ENCODE results near the gene ZBTB7C.

DNA sequence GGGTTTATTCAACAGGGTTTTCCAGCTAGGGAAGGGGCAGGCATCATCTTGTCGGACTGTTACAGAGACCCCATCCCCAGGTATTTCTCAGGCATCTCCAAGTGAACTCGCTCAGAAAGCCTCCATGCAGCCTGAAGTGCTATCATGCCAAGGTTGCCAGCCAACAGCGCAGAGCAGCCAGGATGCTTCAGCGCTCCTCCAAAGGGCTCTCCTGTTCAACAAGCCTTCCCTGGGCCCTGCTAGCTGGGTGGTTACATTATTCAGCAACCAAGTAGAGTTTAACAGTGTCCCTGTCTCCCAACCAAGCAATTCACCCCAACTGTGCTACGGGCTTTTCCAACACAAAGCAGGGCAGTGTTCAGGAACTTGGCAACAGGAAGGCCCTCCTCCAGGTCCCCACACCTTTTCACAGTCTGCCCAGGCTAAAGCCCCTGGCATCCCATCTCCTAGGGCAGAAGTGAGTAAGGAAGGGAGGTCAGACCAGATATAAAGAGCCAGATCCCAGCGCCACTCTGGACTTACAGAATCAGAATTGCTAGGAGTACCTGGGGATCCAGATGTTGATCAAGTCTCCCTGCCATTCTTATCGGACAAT is 52.9 kb downstream of the ZBTB7C start:
- TF ChIP-seq, protein P1, sequence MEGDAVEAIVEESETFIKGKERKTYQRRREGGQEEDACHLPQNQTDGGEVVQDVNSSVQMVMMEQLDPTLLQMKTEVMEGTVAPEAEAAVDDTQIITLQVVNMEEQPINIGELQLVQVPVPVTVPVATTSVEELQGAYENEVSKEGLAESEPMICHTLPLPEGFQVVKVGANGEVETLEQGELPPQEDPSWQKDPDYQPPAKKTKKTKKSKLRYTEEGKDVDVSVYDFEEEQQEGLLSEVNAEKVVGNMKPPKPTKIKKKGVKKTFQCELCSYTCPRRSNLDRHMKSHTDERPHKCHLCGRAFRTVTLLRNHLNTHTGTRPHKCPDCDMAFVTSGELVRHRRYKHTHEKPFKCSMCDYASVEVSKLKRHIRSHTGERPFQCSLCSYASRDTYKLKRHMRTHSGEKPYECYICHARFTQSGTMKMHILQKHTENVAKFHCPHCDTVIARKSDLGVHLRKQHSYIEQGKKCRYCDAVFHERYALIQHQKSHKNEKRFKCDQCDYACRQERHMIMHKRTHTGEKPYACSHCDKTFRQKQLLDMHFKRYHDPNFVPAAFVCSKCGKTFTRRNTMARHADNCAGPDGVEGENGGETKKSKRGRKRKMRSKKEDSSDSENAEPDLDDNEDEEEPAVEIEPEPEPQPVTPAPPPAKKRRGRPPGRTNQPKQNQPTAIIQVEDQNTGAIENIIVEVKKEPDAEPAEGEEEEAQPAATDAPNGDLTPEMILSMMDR (IDR thresholded peaks at IDR 0.05) = no peak
- TF ChIP-seq POLR2A (IDR thresholded peaks at IDR 0.05) = no peak
